ENCODE results near the gene DSCAML1. TPM values are rescaled to one million over a fixed set of nuclear protein-coding genes. Genes with fewer than 3 reads are reported as not detected.

The DSCAML1 gene
- total RNA-seq, 4 donors from 2014 or later: 0.20 to 1.1 (median 0.36) TPM

GRCh38 chr11:117701781-117702180 is 95.2 kb downstream of the DSCAML1 start:
- Histone ChIP-seq H3K4me3 (no peak overlapping the region), H3K9me3 (no peaks in the 10 kb centered on the region), H3K27ac (no peak overlapping the region), H3K36me3 (no peaks in the 10 kb centered on the region), H3K4me1 (no peaks in the 10 kb centered on the region), H3K27me3 (peaks cover 0 to 4% of the 10 kb centered on the region in 2 donors)
- 81 to 82% methylated on average over 9 of the region's 9 CpGs for WGBS, 2 donors
- TF ChIP-seq, protein P1, sequence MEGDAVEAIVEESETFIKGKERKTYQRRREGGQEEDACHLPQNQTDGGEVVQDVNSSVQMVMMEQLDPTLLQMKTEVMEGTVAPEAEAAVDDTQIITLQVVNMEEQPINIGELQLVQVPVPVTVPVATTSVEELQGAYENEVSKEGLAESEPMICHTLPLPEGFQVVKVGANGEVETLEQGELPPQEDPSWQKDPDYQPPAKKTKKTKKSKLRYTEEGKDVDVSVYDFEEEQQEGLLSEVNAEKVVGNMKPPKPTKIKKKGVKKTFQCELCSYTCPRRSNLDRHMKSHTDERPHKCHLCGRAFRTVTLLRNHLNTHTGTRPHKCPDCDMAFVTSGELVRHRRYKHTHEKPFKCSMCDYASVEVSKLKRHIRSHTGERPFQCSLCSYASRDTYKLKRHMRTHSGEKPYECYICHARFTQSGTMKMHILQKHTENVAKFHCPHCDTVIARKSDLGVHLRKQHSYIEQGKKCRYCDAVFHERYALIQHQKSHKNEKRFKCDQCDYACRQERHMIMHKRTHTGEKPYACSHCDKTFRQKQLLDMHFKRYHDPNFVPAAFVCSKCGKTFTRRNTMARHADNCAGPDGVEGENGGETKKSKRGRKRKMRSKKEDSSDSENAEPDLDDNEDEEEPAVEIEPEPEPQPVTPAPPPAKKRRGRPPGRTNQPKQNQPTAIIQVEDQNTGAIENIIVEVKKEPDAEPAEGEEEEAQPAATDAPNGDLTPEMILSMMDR (IDR thresholded peaks at IDR 0.05): no peak
- DNase-seq (ENCODE audit: low spot score in 2 of 2): no peak

DNA sequence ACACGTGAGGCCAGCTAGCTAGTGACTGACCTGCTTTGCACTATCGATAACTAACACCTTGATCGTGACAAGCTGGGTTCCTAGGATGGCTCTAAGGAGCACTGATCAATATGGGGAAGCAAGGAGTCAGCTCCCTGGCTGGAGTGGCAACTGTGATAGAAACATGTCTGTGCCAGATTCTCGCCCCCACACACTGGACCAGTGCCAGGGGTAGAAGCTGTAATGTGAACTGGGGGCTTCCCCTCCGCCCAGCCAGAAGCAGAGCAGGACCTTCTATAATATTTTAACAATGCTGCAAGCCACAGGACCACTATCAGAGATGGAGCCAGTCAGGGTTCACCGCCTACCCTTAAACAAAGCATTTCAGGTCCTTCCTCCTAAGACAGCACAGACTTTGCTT is 96.5 kb downstream of the DSCAML1 start:
- H3K36me3 ChIP-seq: no peaks in the 10 kb centered on the region
- no peaks in the 10 kb centered on the region for H3K9me3 ChIP-seq
- peaks cover 0 to 4% of the 10 kb centered on the region in 2 donors for H3K27me3 ChIP-seq
- no peak overlapping the region for H3K4me3 ChIP-seq
- no peak for DNase-seq (ENCODE audit: low spot score in 2 of 2)
- H3K27ac ChIP-seq: no peak overlapping the region
- no peaks in the 10 kb centered on the region for H3K4me1 ChIP-seq
- TF ChIP-seq POLR2A (IDR thresholded peaks at IDR 0.05): no peak
- TF ChIP-seq, protein P1 (IDR thresholded peaks at IDR 0.05): no peak
- no peak for TF ChIP-seq EP300 (IDR thresholded peaks at IDR 0.05)
- 65 to 78% methylated on average over 5 to 6 of the region's 6 CpGs for WGBS, 2 donors

- TF ChIP-seq EP300 (IDR thresholded peaks at IDR 0.05) (no peak), POLR2A (IDR thresholded peaks at IDR 0.05) (no peak)
- TF ChIP-seq, protein P1 (IDR thresholded peaks at IDR 0.05): no peak
- H3K27ac ChIP-seq: no peak overlapping the region
- H3K4me3 ChIP-seq: no peak overlapping the region
- H3K4me1 ChIP-seq: no peaks in the 10 kb centered on the region
- no peak for DNase-seq (ENCODE audit: low spot score in 2 of 2)
- no peaks in the 10 kb centered on the region for H3K9me3 ChIP-seq
- H3K36me3 ChIP-seq: no peaks in the 10 kb centered on the region
- 74 to 86% methylated on average over 3 of the region's 3 CpGs for WGBS, 2 donors
- H3K27me3 ChIP-seq: peaks cover 0 to 9% of the 10 kb centered on the region in 2 donors
These were observed 99.7 kb downstream of the DSCAML1 start for GRCh38 chr11:117697319-117697718.

DNA sequence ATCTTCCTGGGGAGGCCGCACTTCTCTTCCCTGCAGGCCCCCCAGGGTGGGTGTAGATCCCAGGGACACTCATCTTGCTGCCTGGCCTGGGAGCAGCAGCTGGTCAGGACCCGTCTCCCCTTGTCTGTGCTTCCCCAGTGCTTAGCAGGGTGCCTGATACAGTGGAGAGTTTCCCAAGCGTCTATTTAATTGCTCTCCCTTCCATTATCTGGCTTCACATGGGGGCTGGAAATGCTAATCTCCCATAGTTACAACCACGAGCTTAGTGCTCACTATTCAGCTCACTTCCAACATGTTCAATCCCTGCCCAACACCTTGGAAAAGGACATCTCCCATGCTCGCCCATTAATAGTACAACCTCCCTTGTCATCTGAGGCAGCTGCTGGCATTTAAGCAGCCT is 100.5 kb downstream of the DSCAML1 start:
- H3K27me3 ChIP-seq: peaks cover 0 to 9% of the 10 kb centered on the region in 2 donors

GRCh38 chr11:117693344-117693743 is 103.7 kb downstream of the DSCAML1 start:
- no peak overlapping the region for H3K4me3 ChIP-seq

More for the DNA sequence above, 100.5 kb downstream of the DSCAML1 start:
- Histone ChIP-seq H3K27ac (no peak overlapping the region), H3K9me3 (no peaks in the 10 kb centered on the region), H3K36me3 (no peaks in the 10 kb centered on the region), H3K4me1 (no peaks in the 10 kb centered on the region), H3K4me3 (no peak overlapping the region)
- WGBS, 2 donors: 62 to 68% methylated on average over 5 of the region's 5 CpGs
- DNase-seq (ENCODE audit: low spot score in 2 of 2): no peak
- TF ChIP-seq EP300 (IDR thresholded peaks at IDR 0.05): no peak
- no peak for TF ChIP-seq POLR2A (IDR thresholded peaks at IDR 0.05)
- TF ChIP-seq, protein P1 (IDR thresholded peaks at IDR 0.05): no peak

More at GRCh38 chr11:117693344-117693743, 103.7 kb downstream of the DSCAML1 start:
- WGBS, 2 donors: 91 to 95% methylated on average over 3 of the region's 3 CpGs
- DNase-seq (ENCODE audit: low spot score in 2 of 2): no peak
- TF ChIP-seq POLR2A (IDR thresholded peaks at IDR 0.05) (no peak), EP300 (IDR thresholded peaks at IDR 0.05) (no peak)
- TF ChIP-seq, protein P1 (IDR thresholded peaks at IDR 0.05): no peak
- H3K9me3 ChIP-seq: no peaks in the 10 kb centered on the region
- H3K27ac ChIP-seq: no peak overlapping the region
- peaks cover 0 to 9% of the 10 kb centered on the region in 2 donors for H3K27me3 ChIP-seq
- H3K36me3 ChIP-seq: no peaks in the 10 kb centered on the region
- H3K4me1 ChIP-seq: no peaks in the 10 kb centered on the region

Data from tibial nerve (tissue), 4 donors.